GM21447 (cell line): ENCODE measurements around the gene PBLD.
"Not testable (repeated sequence)": the region's sequence is repeated elsewhere in the genome, so short reads cannot be mapped to it uniquely, and the experiment has no call there.

Experiments
- ATAC-seq: cut with Tn5 transposase; IDR thresholded peaks from one replicate; pipeline ENCODE4 v1.9.1; 2021; ENCODE audit not compliant: unreplicated experiment

The PBLD gene

GRCh38 chr10:68331455-68332258 is 1.1 kb downstream of the PBLD start, which contains the start of gene HNRNPH3:
HNRNPH3 (plus strand) TSS chr10:68332064; CDS start chr10:68337222, 5,158 bp downstream.
- peak; percentile 74 for ATAC-seq

DNA sequence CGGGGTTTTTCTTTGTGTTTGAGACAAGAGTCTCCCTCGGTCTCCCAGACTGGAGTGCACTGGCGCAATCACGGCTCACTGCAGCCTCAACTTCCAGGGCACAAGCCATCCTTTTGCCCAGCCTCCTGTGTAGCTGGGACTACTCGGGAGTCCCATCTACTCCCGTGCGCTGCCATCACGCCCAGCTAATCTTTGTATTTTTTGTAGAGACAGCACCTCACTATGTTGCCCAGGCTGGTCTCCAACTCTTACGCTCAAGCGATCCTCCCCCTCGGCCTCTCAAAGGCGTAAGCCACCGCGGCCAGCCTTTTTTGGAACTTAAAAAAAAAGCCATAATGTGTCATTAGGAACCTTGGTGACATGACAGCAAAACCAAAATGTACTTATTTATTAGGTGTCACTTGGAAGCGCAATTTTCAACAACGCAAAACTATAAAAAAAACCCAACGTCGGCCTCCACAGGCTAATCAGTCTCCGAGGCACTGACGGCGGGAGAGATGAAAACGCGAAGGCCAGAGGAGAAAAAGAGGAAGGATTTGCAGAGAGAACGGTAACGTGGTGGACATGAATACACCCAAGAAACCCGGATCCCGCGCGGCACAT is 1.8 kb downstream of the PBLD start:
- no peak for ATAC-seq

DNA sequence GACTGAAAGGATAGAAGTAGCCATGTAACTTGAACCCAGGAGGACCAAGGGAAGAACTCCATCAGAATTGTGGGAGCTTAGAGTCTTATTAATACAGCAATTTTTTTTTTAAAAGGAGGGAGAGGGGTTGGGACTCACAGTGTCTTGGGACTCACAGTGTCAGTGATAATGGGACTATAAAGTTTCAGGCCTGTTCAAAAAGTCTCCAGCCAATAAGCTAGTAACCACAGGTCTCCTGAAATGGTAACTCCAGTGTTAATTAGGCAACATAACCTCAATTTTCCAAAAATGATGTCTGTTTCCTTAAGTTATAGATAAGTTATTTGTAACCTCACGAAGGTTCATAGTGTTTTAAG is 3.2 kb downstream of the PBLD start:
- ATAC-seq = no peak

- ATAC-seq = no peak
These were observed 4.6 kb downstream of the PBLD start for GRCh38 chr10:68327889-68328786.

GRCh38 chr10:68324396-68324795 is 8.3 kb downstream of the PBLD start:
- ATAC-seq = not testable (repeated sequence)

DNA sequence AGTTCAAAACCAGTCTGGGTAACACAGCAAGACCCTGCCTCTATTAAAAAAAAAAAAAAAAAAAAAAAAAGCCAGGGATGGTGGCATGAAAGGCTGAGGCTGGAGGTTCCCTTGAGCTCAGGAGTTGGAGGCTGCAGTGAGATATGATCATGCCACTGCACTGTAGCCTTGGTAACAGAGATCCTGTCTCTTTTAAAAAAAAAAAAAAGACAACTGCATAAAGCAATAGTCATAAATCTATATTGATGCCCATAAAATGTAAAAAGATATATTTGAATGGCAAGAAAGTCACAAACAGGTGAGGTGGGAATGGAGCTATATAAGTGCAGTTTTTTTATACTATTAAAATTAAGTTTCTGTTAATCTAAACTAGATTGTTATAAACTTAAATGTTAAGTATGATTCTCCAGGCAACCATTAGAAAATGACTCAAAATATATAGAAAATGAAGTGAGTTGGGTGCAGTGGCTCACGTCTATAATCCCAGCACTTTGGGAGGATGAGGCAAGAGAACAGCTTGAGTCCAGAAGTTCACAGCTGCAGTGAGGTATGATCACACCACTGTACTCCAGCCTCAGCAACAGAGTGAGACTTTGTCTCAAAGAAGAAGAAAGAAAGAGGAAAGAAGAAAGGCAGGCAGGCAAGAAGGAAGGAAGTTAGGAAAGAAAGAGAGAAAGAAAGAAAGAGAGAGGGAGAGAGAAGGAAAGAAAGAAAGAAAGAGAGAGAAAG is 14.2 kb downstream of the PBLD start:
- no peak for ATAC-seq

DNA sequence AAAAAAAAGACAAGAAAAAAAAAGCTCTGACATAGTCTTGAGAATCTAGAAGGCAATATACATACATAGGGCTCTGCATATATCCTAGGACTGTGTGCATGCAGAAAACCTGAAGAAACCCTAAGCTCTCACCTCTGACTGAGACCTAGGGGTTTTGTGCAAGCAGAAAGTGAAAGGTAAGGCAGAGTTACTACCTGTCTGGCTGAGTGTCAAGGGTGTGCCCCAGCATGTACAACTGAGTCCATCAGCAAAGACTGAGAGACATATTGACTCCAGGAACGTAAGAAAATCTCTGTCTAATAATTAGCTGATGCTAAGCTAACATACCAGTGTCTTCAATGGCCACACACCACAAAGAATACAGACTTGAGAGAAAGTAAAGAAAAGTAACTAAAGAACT is 17.1 kb downstream of the PBLD start:
- ATAC-seq = no peak

DNA sequence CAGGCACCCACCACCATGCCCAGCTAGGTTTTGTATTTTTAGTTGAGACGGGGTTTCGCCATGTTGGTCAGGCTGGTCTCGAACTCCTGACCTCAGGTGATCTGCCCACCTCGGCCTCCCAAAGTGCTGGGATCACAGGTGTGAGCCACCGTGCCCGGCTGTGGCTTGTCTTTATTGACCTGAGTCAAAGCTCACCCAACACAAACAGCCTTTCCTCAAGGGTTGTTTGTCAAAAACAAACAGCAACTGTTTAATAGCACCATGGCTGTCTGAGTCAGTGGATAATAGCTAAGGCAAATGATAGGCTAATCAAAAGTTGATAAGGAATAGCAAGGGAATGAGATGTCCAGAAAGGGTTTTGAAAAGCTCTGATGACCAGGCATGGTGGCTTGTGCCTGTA is 17.8 kb downstream of the PBLD start:
- not testable (repeated sequence) for ATAC-seq

- no peak for ATAC-seq
These were observed 22.2 kb downstream of the PBLD start for GRCh38 chr10:68310531-68310930.

DNA sequence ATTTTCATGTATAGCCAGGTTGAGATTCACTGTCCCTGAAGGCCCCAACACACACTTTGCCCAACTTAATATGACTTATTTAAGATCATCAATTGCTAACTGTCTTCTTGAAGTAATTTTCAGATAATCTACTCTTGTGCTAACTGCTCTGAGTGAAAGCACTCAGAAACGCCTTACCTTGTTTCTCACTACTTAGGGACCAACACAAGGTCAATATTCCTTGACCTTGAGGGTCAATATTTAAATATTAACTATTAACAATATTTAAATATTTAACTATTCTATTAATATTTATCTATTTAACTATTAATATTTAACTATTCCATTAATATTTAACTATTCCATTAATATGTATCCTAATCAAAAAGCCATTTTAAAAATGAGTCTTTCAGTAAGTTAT is 26.9 kb downstream of the PBLD start:
- no peak for ATAC-seq

DNA sequence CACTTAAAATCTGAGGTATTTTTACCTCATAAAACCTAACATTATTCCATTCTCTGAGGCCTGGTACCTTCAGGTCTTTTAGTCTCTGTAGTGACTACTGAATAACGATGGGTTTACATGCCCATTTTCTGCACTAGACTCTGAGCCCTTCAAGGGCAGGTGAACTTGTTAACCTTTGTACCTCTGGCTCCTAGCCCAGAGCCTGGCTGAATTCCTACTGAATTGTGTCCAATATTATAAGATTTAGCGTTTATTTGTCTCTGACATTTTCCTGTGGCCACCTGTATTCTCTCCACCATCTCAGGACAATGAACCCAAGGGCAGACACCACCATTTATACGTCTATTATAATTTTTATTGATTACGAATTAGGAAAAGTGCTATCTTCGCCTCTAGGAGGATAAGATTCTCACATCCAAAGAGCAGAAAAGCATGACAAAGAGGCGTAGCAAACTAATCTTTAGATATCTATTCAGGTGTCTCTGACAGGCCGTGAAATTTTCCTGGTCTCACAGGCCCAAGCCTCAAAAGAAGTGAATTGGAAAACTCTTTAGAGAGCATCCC is 28.8 kb downstream of the PBLD start:
- no peak for ATAC-seq

DNA sequence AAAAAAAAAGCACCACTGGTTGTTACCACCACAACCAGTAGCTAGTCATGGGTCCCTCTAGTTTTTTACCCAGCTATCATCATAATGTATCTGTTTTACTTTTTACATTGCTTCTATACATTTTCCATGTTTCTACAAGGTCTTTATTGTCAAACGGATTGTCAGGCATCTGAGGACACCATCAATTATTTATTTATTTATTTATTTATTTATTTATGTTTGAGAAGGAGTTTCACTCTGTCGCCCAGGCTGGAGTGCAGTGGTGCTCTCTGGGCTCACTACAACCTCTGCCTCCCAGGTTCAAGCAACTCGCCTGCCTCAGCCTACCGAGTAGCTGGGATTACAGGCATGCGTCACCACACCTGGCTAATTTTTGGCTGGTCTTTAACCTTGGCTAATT is 29.9 kb downstream of the PBLD start:
- no peak for ATAC-seq

GRCh38 chr10:68302503-68302823 is 30.3 kb downstream of the PBLD start:
- peak; percentile 13 for ATAC-seq

- peak; percentile 62 for ATAC-seq
These were observed 30.8 kb downstream of the PBLD start for GRCh38 chr10:68301790-68302502.

GRCh38 chr10:68301301-68301700 is 31.4 kb downstream of the PBLD start:
- ATAC-seq = no peak

DNA sequence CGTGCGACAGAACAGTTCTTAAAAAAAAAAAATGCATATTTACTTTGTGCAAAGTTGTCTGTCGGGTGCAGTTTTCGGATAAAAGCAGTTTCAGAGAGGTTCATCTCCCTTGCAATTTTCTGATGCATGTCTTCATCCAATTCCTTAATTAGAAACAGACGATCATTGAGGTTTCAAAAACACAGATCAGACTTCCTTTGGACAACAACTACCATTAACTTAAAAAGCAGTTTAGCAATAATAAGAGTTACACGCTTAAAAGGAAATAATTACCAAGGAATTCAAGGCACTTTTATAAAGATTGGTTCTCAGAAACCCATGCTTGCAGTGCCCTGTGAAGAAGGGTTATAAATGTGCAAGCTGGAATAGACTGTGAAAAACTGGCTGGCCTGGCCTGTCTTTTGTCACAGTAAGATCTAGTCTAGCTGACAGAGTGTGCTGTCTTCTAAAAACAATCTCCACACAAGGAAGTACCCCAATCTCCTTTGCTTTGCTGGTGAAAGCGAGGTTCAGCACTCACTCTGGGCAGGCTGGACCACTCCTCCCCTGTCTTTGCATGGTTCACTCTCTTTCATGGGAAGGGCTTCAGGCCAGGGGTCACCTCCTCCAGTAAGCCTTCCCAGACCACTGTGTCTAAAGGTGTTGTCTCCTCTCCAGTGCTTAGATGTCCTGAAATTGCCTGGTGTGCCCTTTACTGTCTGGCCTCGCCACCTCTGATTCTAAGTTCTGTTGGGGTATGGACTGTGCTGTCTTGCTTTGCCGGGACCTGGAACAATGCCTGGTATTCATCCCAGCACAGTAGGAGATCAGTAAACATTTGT is 35.7 kb downstream of the PBLD start:
- no peak for ATAC-seq

- ATAC-seq = no peak
These were observed 42.0 kb downstream of the PBLD start for GRCh38 chr10:68290736-68291135.

DNA sequence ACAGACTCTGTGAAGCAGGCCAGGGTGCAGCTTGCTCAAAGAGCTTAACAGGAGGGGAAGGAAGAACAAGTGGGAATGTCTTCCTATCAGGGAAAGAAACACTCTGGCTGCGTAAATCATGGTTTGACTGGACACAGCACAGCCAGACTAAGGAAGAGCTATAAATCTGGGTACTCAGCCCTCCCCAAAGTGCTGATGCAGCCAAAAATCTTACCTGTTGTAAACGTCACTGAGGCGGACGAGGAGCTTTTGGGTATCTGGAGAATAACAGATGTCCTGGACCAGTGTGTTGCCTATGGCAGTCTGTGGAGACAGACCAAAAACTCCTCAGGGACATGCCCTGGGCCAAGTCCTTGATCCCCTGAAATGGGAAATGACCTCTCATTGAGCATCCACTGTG is 44.0 kb downstream of the PBLD start:
- no peak for ATAC-seq
